ENCODE data around the gene SYN1.

SYN1 gene

DNA sequence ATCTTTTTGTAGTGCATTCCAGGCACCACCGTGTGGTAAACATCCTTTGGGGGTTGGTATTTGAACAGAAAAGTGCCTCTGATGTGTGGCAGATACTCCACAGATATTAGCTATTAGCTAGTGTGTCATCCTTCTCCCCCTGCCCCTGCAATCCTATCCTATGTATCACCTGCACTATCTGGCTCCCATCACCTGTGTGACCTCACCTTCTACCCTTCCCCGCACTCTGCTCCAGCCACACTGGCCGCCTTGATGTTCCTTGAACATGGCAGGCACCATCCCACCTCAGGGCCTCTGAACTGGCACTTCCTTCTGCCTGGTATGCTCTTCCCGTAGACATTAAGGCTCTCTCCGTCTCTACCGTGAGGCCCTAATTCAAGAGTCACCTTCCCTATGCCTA lies 27.0 kb upstream of the SYN1 start:
- TF ChIP-seq CTCF (conservative IDR thresholded peaks at IDR 0.05; ENCODE audit: low read depth, low read length), result no peak
- no peak for DNase-seq (ENCODE audit: low read depth)
- H3K4me3 ChIP-seq (ENCODE audit: low read length), result no peak overlapping the region

DNA sequence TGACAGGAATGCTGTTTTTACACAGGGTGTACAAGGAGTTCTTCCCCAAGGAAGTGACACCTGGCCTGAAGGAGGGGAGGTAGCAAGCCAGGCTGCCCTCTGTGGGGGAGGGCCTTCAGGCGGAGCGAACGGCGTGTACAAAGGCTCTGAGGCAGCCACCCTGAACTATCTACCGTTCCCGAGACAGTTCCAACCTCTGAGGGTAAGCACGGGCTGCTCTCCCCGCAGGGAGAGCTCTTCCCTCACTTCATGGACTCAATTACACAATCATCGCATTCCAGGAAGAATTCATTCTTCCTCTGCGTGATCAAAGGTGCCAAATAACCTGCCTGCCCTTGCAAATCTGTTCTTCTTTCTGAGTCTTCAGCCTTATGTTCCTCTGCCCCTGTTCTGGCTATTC lies 25.9 kb upstream of the SYN1 start:
- TF ChIP-seq CTCF (conservative IDR thresholded peaks at IDR 0.05; ENCODE audit: low read depth, low read length), result no peak
- no peak for DNase-seq (ENCODE audit: low read depth)
- no peak overlapping the region for H3K4me3 ChIP-seq (ENCODE audit: low read length)

- no peak overlapping the region for H3K4me3 ChIP-seq (ENCODE audit: low read length)
- DNase-seq (ENCODE audit: low read depth), result no peak
- peak; percentile 48 for TF ChIP-seq CTCF (conservative IDR thresholded peaks at IDR 0.05; ENCODE audit: low read depth, low read length)
Measured at GRCh38 chrX:47644557-47645091, 25.0 kb upstream of the SYN1 start.

DNA sequence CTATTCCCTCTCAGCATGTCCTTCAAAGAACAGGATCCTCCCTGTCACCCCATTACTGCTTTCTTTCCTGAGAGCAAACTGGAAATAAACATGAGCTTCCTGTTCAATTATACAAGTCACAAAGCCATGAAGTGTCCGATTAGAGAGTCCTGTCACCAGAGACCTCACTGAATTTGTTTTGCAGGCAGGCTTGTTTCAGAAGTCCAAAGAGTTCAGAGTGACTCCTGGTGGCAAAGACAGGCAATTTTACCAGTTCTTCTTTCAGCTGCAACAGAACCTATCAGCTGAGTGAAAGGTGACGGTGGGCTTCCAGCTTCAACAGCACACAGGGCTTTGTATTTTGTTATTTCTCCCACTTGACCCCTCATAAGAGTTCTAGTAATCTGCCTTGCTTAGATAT lies 24.3 kb upstream of the SYN1 start:
- H3K4me3 ChIP-seq (ENCODE audit: low read length), result no peak overlapping the region
- peak; percentile 54 for TF ChIP-seq CTCF (conservative IDR thresholded peaks at IDR 0.05; ENCODE audit: low read depth, low read length)
- no peak for DNase-seq (ENCODE audit: low read depth)

DNA sequence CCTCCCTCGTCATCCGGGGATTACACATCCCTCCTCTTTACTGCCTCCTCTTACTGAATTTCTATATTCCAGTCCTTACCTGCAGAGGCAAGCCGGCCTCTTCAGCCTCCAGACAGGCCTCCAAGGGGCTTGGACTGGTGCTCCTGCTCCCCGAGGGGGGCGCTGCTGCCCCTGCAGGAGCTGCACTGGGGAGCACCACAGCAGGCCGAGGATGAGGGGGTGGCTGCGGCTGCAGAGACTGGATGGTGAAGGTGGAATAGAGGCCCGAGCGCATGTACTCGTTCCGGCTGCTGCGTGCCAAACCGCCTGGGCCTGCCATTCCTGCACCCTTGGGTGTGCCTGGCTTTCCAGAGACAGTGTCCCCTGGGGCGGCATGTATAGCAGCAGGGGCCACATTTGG lies 19.2 kb upstream of the SYN1 start:
- no peak for TF ChIP-seq CTCF (conservative IDR thresholded peaks at IDR 0.05; ENCODE audit: low read depth, low read length)
- H3K4me3 ChIP-seq (ENCODE audit: low read length), result no peak overlapping the region
- no peak for DNase-seq (ENCODE audit: low read depth)

GRCh38 chrX:47637546-47638195 lies 18.0 kb upstream of the SYN1 start:
- DNase-seq (ENCODE audit: low read depth), result no peak
- peak overlapping the region; percentile 8 for H3K4me3 ChIP-seq (ENCODE audit: low read length)
- TF ChIP-seq CTCF (conservative IDR thresholded peaks at IDR 0.05; ENCODE audit: low read depth, low read length), result peak; percentile 6

DNA sequence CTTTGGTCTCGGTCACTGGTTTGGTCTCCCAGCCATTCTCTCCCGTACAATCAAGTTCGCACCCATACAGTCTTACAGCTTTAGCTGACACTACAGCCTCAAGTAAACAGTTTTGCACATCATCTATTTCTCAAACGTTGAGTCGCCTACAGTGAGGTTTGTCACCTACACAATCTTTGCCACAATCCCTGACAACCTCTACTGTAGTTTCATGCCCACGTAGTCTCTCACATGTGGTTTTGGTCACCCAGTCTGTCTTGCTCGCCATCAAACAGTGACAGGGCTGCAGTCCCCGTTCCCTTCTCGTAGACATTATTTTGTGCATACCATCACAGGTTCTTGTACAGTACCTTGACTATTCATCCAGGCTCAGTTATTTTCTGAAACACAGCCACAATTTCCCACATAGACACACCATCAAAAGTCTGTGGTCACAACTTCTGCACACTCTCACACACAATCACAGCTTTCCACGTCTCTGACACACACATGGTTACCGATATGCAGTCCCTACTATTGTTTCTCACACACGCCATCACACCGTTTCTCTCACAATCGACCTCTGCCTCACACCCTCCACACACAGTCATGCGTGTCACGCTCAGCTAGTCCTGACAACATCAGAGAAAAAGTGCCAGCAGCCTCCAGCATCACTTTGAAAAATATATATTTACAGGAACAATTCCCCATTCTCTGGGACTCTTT lies 15.4 kb upstream of the SYN1 start:
- no peak for DNase-seq (ENCODE audit: low read depth)
- no peak overlapping the region for H3K4me3 ChIP-seq (ENCODE audit: low read length)
- no peak for TF ChIP-seq CTCF (conservative IDR thresholded peaks at IDR 0.05; ENCODE audit: low read depth, low read length)
